ENCODE data around the gene OR5K2.

- TF ChIP-seq CTCF (conservative IDR thresholded peaks at IDR 0.05; ENCODE audit: low read depth, low read length) (no peak), EZH2 (IDR thresholded peaks at IDR 0.05; ENCODE audit: borderline replicate concordance, low read depth, low read length, poor library complexity, severe bottlenecking) (no peak)
Measured at GRCh38 chr3:98542623-98543022, 45.1 kb downstream of the OR5K2 start.

Data from A673 (cell line).